ENCODE measurements around the gene TRIP11. TPM values are rescaled to one million over a fixed set of nuclear protein-coding genes. Genes with fewer than 3 reads are reported as not detected.

Gene TRIP11
- total RNA-seq, 1 donor = 53.3 TPM

DNA sequence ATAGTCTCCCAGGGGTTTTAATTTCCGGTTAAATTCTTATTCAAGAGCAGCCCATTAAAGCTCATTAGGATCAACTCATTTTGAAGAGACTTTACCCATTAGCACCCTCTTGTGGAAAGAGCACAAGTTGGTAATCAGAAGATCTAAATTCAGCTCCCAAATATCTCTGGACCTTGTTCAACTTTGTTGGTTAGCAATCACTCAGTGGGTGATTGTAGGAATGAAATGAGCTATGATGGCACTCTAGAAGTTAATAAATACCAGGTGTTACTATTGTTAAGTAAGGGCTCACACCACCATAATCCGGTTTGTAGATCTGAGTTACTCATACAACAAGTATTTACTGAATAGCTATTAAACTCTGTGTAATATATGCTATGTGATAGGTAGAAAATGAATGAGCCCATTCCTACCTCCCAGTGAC, 42.9 kb downstream of the TRIP11 start:
- TF ChIP-seq, protein P1, sequence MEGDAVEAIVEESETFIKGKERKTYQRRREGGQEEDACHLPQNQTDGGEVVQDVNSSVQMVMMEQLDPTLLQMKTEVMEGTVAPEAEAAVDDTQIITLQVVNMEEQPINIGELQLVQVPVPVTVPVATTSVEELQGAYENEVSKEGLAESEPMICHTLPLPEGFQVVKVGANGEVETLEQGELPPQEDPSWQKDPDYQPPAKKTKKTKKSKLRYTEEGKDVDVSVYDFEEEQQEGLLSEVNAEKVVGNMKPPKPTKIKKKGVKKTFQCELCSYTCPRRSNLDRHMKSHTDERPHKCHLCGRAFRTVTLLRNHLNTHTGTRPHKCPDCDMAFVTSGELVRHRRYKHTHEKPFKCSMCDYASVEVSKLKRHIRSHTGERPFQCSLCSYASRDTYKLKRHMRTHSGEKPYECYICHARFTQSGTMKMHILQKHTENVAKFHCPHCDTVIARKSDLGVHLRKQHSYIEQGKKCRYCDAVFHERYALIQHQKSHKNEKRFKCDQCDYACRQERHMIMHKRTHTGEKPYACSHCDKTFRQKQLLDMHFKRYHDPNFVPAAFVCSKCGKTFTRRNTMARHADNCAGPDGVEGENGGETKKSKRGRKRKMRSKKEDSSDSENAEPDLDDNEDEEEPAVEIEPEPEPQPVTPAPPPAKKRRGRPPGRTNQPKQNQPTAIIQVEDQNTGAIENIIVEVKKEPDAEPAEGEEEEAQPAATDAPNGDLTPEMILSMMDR (IDR thresholded peaks at IDR 0.05; ENCODE audit: insufficient read depth, low read length) = peak; percentile 68
- H3K4me3 ChIP-seq (ENCODE audit: low read depth, low read length) = no peak overlapping the region
- DNase-seq (ENCODE audit: low read depth) = peak; percentile 91

GRCh38 chr14:91987192-91987591, 52.7 kb downstream of the TRIP11 start:
- TF ChIP-seq, protein P1 (IDR thresholded peaks at IDR 0.05; ENCODE audit: insufficient read depth, low read length) = no peak
- DNase-seq (ENCODE audit: low read depth) = no peak
- H3K4me3 ChIP-seq (ENCODE audit: low read depth, low read length) = no peak overlapping the region

- peak; percentile 76 for DNase-seq (ENCODE audit: low read depth)
Observed at GRCh38 chr14:91985521-91986255, 54.2 kb downstream of the TRIP11 start.

GRCh38 chr14:91985008-91985407, 54.9 kb downstream of the TRIP11 start:
- TF ChIP-seq, protein P1 (IDR thresholded peaks at IDR 0.05; ENCODE audit: insufficient read depth, low read length) = no peak
- H3K4me3 ChIP-seq (ENCODE audit: low read depth, low read length) = no peak overlapping the region
- peak; percentile 69 for DNase-seq (ENCODE audit: low read depth)

More at GRCh38 chr14:91985521-91986255, 54.2 kb downstream of the TRIP11 start:
- no peak overlapping the region for H3K4me3 ChIP-seq (ENCODE audit: low read depth, low read length)
- TF ChIP-seq, protein P1 (IDR thresholded peaks at IDR 0.05; ENCODE audit: insufficient read depth, low read length) = no peak

DNA sequence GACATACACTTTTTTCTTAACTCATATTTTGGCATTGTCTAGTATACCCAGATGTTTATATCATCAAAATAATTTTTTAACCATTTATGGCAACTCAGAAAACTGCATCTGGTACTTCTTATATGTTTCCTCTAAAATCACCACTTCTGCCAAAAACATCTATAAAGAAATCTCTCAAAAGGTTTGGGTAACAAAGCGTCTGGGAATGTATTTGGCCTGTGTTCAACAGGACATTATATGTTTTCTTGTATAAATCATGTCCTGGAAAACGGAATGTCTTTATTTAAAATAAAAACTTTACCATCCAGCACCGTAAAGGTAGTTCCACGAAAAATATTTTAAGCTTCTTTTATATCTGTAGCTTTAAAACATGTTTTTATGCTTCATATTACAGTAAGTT, 56.3 kb downstream of the TRIP11 start:
- no peak for DNase-seq (ENCODE audit: low read depth)
- no peak overlapping the region for H3K4me3 ChIP-seq (ENCODE audit: low read depth, low read length)
- TF ChIP-seq, protein P1 (IDR thresholded peaks at IDR 0.05; ENCODE audit: insufficient read depth, low read length) = no peak

DNA sequence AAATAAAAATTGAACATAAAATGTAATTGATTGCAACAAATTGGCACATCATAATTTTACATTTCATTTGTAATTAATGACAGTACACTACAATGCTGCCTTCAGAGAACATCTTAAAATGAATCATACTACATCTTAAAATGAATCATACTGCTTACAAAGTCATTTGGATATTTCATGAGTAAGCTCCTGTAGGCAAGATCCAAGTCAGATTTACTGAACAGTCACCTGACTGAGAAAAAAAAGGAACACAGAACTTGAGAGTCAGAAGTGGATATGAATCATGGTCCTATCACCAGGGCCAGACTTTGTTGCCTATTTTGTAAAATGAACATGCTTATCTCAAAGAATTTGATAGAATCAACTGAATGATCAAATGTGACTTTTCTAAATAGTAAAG, 59.7 kb downstream of the TRIP11 start:
- TF ChIP-seq, protein P1 (IDR thresholded peaks at IDR 0.05; ENCODE audit: insufficient read depth, low read length) = no peak
- peak; percentile 92 for DNase-seq (ENCODE audit: low read depth)
- no peak overlapping the region for H3K4me3 ChIP-seq (ENCODE audit: low read depth, low read length)

Data from fibroblast of the aortic adventitia (primary cell).